Activated naive CD8-positive, alpha-beta T cell (primary cell): ENCODE results near the gene C1orf53.

Source experiments
- H3K27ac Mint-ChIP-seq: one replicate; pipeline ENCODE4 v1.8.0; 2021; ENCODE audit warnings: mixed read lengths
- H3K27me3 Mint-ChIP-seq: one replicate; pipeline ENCODE4 v1.8.0; 2021; ENCODE audit warnings: mixed read lengths
- H3K36me3 Mint-ChIP-seq: one replicate; pipeline ENCODE4 v1.8.0; 2021; ENCODE audit warnings: mixed read lengths
- H3K4me1 Mint-ChIP-seq: one replicate; pipeline ENCODE4 v1.8.0; 2021; ENCODE audit warnings: low read depth, mixed read lengths
- H3K4me3 Mint-ChIP-seq: one replicate; pipeline ENCODE4 v1.8.0; 2021; ENCODE audit warnings: mild to moderate bottlenecking, mixed read lengths
- H3K9me3 Mint-ChIP-seq: one replicate; pipeline ENCODE4 v1.8.0; 2021; ENCODE audit warnings: low read depth, mixed read lengths

C1orf53 gene

DNA sequence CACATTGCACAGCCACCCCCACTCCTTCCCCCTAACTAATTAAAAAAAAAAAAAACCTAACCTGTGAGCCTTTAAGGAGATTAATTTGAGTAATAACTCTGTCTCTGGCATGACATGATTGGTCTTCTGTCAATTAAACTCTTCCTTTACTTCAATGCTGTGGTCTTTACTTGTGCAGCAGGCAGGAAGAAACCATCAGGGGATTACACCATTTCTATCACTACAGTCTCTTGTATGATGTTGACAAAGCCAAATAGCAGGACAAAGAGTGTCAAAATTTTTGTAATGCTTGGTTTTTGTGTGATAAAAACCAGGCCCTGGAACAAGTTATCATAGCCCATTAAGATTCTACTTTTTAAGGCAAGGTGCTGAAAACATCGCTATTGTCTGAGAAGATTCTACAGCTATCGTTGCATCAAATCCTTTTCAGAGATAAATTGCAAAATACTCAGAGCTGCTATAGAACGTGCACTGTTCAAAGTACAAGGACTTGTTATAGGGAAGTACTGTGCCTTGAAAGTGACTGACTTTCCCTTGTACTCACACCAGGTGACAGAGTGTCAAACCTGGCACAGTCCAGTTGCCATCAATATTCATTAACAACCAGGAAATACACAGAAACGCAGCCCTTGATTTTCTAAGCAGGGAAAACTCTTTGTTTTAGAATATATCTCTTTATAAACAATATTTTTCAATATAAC is 52.4 kb downstream of the C1orf53 start:
- Mint-ChIP-seq H3K27ac (no peak overlapping the region), H3K27me3 (peaks cover 3% of the 10 kb centered on the region), H3K9me3 (no peaks in the 10 kb centered on the region), H3K36me3 (peaks cover 3% of the 10 kb centered on the region), H3K4me1 (peaks cover 17% of the 10 kb centered on the region), H3K4me3 (no peak overlapping the region)

DNA sequence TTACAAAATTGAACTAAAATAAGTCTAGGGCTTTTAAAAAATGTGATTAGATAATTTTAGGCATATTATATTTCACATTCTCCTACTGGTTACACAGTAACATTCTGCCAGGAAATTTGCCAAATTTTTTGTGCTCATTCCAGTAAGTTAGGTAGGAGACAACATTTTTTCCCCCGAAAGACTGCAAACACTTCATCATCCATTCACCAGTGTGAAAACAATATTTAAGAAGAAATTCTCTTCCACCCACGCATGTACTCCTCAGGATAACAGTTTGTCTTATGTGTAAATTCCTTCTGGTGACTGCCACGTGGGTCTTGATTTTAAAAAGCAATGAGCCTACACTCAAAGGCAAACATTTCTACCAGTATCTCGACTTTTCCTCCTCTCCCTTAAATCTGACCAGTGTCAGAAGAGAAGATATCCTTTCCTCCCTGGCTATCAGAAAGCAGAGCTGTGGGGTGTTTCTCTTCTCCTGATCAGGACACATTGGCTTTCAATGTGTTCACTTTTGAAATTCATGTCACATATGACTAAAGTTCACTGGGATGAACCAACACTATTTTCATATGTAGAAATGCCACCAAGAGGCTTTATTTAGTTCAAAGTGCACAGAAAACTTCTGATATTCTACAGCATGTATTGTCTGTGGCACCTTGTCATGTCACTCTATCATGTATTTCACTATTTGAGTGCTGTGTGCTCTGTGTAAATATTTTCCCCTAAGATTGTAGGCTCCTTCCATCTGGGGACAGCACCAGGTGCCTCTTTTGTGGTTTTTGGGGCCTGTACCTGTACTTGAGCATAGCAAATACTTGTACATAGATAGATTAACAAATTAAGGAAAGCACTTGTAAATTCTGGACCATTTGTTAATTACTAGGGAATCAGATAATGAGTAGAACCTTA is 53.3 kb downstream of the C1orf53 start:
- Mint-ChIP-seq H3K27me3 (peaks cover 3% of the 10 kb centered on the region), H3K9me3 (no peaks in the 10 kb centered on the region), H3K4me1 (peaks cover 13% of the 10 kb centered on the region), H3K4me3 (no peak overlapping the region), H3K36me3 (peaks cover 3% of the 10 kb centered on the region), H3K27ac (peak overlapping the region; percentile 59)
